Memory B cell (primary cell): ENCODE measurements around the gene MRPS18B.
A peak's percentile ranks its signal among the peaks of the same experiment; 100 is the strongest.

Source experiments
- ATAC-seq: fragments of 150-1000 bp; cut with Tn5 transposase; 2 replicates; pipeline ENCODE4 v1.10.0; 2021; ENCODE audit warnings: low read depth, mild to moderate bottlenecking, moderate library complexity
- DNase-seq, 2 donors: peaks; one replicate each; pipeline ENCODE4 v3.0.0; 2022; ENCODE audit warnings: low spot score in 2 of 2
- H3K27ac Mint-ChIP-seq: one replicate; pipeline ENCODE4 v1.8.0; 2022; ENCODE audit warnings: mild to moderate bottlenecking, moderate library complexity, mixed read lengths
- H3K27me3 Mint-ChIP-seq: one replicate; pipeline ENCODE4 v1.8.0; 2022; ENCODE audit warnings: mixed read lengths
- H3K36me3 Mint-ChIP-seq: one replicate; pipeline ENCODE4 v1.8.0; 2022; ENCODE audit warnings: mild to moderate bottlenecking, mixed read lengths
- H3K4me1 Mint-ChIP-seq: one replicate; pipeline ENCODE4 v1.8.0; 2022; ENCODE audit warnings: mixed read lengths
- H3K4me3 Mint-ChIP-seq: one replicate; pipeline ENCODE4 v1.8.0; 2022; ENCODE audit warnings: mild to moderate bottlenecking, moderate library complexity, mixed read lengths
- H3K9me3 Mint-ChIP-seq: one replicate; pipeline ENCODE4 v1.8.0; 2022; ENCODE audit warnings: mixed read lengths

The MRPS18B gene

GRCh38 chr6:30617565-30618269 is at the start of gene MRPS18B:
MRPS18B (plus strand) TSS chr6:30617840; CDS start chr6:30617866, 26 bp downstream.
- Mint-ChIP-seq H3K9me3 (no peaks in the 10 kb centered on the region), H3K27ac (peak within 1 kb of the TSS; percentile 100), H3K36me3 (peaks cover 32% of the 10 kb centered on the region), H3K4me1 (peaks cover 22% of the 10 kb centered on the region), H3K4me3 (peak within 1 kb of the TSS; percentile 92), H3K27me3 (no peaks in the 10 kb centered on the region)
- DNase-seq, result peak; percentile 93 to 95
- ATAC-seq, result peak; percentile 72

- Mint-ChIP-seq H3K9me3 (no peaks in the 10 kb centered on the region), H3K4me1 (peaks cover 31% of the 10 kb centered on the region), H3K27ac (no peak overlapping the region), H3K36me3 (peaks cover under 1% of the 10 kb centered on the region), H3K4me3 (no peak overlapping the region), H3K27me3 (no peaks in the 10 kb centered on the region)
- DNase-seq, result no peak
- ATAC-seq, result no peak
Observed at GRCh38 chr6:30568245-30568644, 49.4 kb upstream of the MRPS18B start.

GRCh38 chr6:30570263-30570662 is 47.4 kb upstream of the MRPS18B start:
- peak overlapping the region; percentile 99 for H3K4me3 Mint-ChIP-seq
- DNase-seq (no peak), ATAC-seq (no peak)
- H3K36me3 Mint-ChIP-seq, result no peaks in the 10 kb centered on the region
- H3K4me1 Mint-ChIP-seq, result peaks cover 34% of the 10 kb centered on the region
- H3K27me3 Mint-ChIP-seq, result no peaks in the 10 kb centered on the region
- H3K27ac Mint-ChIP-seq, result peak overlapping the region; percentile 97
- no peaks in the 10 kb centered on the region for H3K9me3 Mint-ChIP-seq

GRCh38 chr6:30570740-30571074 is 46.9 kb upstream of the MRPS18B start:
- Mint-ChIP-seq H3K27me3 (no peaks in the 10 kb centered on the region), H3K4me1 (peaks cover 34% of the 10 kb centered on the region), H3K27ac (peak overlapping the region; percentile 97), H3K4me3 (peak overlapping the region; percentile 99), H3K36me3 (no peaks in the 10 kb centered on the region), H3K9me3 (no peaks in the 10 kb centered on the region)
- DNase-seq, result no peak
- ATAC-seq, result peak; percentile 18

GRCh38 chr6:30571075-30571761 is 46.4 kb upstream of the MRPS18B start, which contains the start of gene ABCF1:
ABCF1 (plus strand) TSS chr6:30571442; CDS start chr6:30571488, 46 bp downstream.
- peak; percentile 100 for DNase-seq
- Mint-ChIP-seq H3K4me1 (peaks cover 34% of the 10 kb centered on the region), H3K4me3 (peak within 1 kb of the TSS; percentile 99), H3K9me3 (no peaks in the 10 kb centered on the region), H3K36me3 (no peaks in the 10 kb centered on the region), H3K27me3 (no peaks in the 10 kb centered on the region), H3K27ac (peak within 1 kb of the TSS; percentile 97)
- peak; percentile 94 for ATAC-seq

- no peak for ATAC-seq
- H3K27me3 Mint-ChIP-seq, result no peaks in the 10 kb centered on the region
- peaks cover 4% of the 10 kb centered on the region for H3K36me3 Mint-ChIP-seq
- DNase-seq, result no peak
- peak overlapping the region; percentile 99 for H3K4me3 Mint-ChIP-seq
- peaks cover 38% of the 10 kb centered on the region for H3K4me1 Mint-ChIP-seq
- H3K9me3 Mint-ChIP-seq, result no peaks in the 10 kb centered on the region
- H3K27ac Mint-ChIP-seq, result peak overlapping the region; percentile 97
Observed at GRCh38 chr6:30571762-30572082, 45.9 kb upstream of the MRPS18B start.

GRCh38 chr6:30572148-30572547 is 45.5 kb upstream of the MRPS18B start:
- no peak for DNase-seq
- H3K27ac Mint-ChIP-seq, result peak overlapping the region; percentile 97
- ATAC-seq, result no peak
- no peaks in the 10 kb centered on the region for H3K9me3 Mint-ChIP-seq
- peaks cover 41% of the 10 kb centered on the region for H3K4me1 Mint-ChIP-seq
- peak overlapping the region; percentile 99 for H3K4me3 Mint-ChIP-seq
- no peaks in the 10 kb centered on the region for H3K27me3 Mint-ChIP-seq
- peaks cover 8% of the 10 kb centered on the region for H3K36me3 Mint-ChIP-seq

- DNase-seq, result no peak
- H3K36me3 Mint-ChIP-seq, result peaks cover 16% of the 10 kb centered on the region
- no peak overlapping the region for H3K4me3 Mint-ChIP-seq
- H3K27ac Mint-ChIP-seq, result peak overlapping the region; percentile 64
- no peak for ATAC-seq
- H3K9me3 Mint-ChIP-seq, result no peaks in the 10 kb centered on the region
- no peaks in the 10 kb centered on the region for H3K27me3 Mint-ChIP-seq
- peaks cover 42% of the 10 kb centered on the region for H3K4me1 Mint-ChIP-seq
Observed at GRCh38 chr6:30573113-30573512, 44.5 kb upstream of the MRPS18B start.

GRCh38 chr6:30578051-30578450 is 39.6 kb upstream of the MRPS18B start:
- no peak overlapping the region for H3K27ac Mint-ChIP-seq
- DNase-seq (no peak), ATAC-seq (no peak)
- no peak overlapping the region for H3K4me3 Mint-ChIP-seq
- peaks cover 44% of the 10 kb centered on the region for H3K36me3 Mint-ChIP-seq
- peaks cover 15% of the 10 kb centered on the region for H3K4me1 Mint-ChIP-seq
- H3K9me3 Mint-ChIP-seq, result no peaks in the 10 kb centered on the region
- no peaks in the 10 kb centered on the region for H3K27me3 Mint-ChIP-seq

GRCh38 chr6:30583921-30584320 is 33.7 kb upstream of the MRPS18B start:
- Mint-ChIP-seq H3K27ac (no peak overlapping the region), H3K36me3 (peaks cover 50% of the 10 kb centered on the region), H3K27me3 (no peaks in the 10 kb centered on the region), H3K4me3 (no peak overlapping the region), H3K4me1 (no peaks in the 10 kb centered on the region), H3K9me3 (no peaks in the 10 kb centered on the region)
- DNase-seq, result no peak
- no peak for ATAC-seq

GRCh38 chr6:30589754-30590358 is 27.8 kb upstream of the MRPS18B start:
- Mint-ChIP-seq H3K9me3 (no peaks in the 10 kb centered on the region), H3K4me3 (no peak overlapping the region), H3K27me3 (no peaks in the 10 kb centered on the region), H3K4me1 (peaks cover 7% of the 10 kb centered on the region), H3K36me3 (peaks cover 32% of the 10 kb centered on the region), H3K27ac (no peak overlapping the region)
- ATAC-seq, result no peak
- no peak for DNase-seq

- DNase-seq (no peak), ATAC-seq (no peak)
- Mint-ChIP-seq H3K4me1 (peaks cover 7% of the 10 kb centered on the region), H3K27me3 (no peaks in the 10 kb centered on the region), H3K9me3 (no peaks in the 10 kb centered on the region), H3K27ac (no peak overlapping the region), H3K36me3 (peaks cover 31% of the 10 kb centered on the region), H3K4me3 (no peak overlapping the region)
Observed at GRCh38 chr6:30590509-30590908, 27.1 kb upstream of the MRPS18B start.

- no peak overlapping the region for H3K4me3 Mint-ChIP-seq
- H3K4me1 Mint-ChIP-seq, result peaks cover 7% of the 10 kb centered on the region
- H3K27ac Mint-ChIP-seq, result no peak overlapping the region
Observed at GRCh38 chr6:30591008-30591407, 26.6 kb upstream of the MRPS18B start.

GRCh38 chr6:30592287-30592686 is 25.4 kb upstream of the MRPS18B start:
- no peak overlapping the region for H3K4me3 Mint-ChIP-seq
- H3K4me1 Mint-ChIP-seq, result peaks cover 9% of the 10 kb centered on the region
- H3K27me3 Mint-ChIP-seq, result no peaks in the 10 kb centered on the region
- H3K36me3 Mint-ChIP-seq, result peaks cover 21% of the 10 kb centered on the region
- no peak for DNase-seq
- H3K27ac Mint-ChIP-seq, result no peak overlapping the region
- no peaks in the 10 kb centered on the region for H3K9me3 Mint-ChIP-seq
- no peak for ATAC-seq

More at GRCh38 chr6:30591008-30591407, 26.6 kb upstream of the MRPS18B start:
- DNase-seq, result no peak
- Mint-ChIP-seq H3K9me3 (no peaks in the 10 kb centered on the region), H3K36me3 (peaks cover 29% of the 10 kb centered on the region), H3K27me3 (no peaks in the 10 kb centered on the region)
- ATAC-seq, result no peak
